ENCODE data around the gene SRI.

SRI gene

DNA sequence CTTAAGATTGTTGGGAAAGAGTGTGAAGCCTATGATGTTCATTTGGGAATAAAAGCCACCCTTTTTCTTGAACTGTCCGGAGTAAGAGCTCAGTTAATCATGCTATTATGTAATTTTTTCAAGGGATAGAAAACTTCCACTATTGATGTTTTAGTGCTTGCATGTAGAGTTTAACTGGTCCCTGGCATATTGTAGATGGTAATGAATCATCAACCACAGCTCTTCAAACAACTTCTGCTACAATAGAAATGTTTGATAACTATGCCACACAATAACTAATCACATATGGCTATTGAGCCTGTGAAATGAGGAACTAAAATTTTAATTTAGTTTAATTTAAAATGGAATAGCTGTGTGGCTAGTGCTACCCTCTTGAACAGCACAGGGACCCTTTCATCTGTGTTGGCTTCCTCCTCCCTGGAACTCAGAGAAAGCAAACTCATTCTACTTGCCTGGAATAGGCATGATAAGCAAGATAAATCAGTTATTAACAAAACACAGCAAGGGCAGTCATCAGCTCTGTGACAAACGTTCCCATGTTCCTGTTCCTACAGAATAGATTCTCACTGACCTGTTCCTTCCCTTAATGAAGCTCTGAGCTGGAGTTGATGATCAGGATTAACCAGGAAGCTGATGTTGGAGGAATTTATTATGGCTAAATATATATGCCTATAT lies 4.9 kb upstream of the SRI start:
- no peak for DNase-seq

GRCh38 chr7:88223265-88223664 lies 3.4 kb upstream of the SRI start:
- DNase-seq = no peak

DNA sequence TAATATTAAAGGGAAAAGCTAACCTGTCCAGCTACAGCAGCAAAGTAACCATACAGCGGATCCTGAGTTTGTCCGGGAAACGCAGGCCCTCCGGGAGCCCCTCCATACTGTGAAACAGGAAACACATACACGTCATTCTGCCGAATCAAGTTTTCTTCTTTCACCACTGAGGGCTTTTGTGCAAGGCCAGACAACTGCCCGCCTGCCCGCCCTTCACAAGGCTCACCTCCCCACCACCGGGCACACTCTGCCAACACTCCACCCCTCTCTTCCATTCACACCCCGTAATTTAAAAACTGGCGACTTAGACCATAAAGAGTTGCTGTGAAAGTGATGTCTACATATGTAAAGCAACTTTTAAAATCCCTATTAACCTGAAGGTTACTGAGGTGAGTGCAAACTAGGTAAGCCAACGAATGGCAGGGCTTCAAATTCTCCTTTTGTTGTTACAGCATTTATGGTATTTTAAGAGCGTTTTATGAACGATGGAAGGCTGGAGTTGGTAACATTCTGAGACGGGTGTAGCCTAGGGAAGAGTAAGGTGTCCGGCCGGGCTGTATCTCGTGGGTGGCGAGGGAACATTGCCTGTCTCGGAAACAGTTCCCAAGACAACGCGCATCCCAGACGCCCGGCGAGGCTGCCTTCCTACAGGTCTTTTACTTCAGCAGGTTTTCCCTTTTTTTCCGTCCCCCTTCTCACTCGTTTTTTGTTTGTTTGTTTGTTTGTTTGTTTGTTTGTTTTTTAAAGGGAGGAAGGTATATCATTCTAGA lies 817 bp downstream of the SRI start:
- peak; percentile 7 for DNase-seq

- DNase-seq = no peak
Observed at GRCh38 chr7:88218429-88218745, 1.5 kb downstream of the SRI start.

DNA sequence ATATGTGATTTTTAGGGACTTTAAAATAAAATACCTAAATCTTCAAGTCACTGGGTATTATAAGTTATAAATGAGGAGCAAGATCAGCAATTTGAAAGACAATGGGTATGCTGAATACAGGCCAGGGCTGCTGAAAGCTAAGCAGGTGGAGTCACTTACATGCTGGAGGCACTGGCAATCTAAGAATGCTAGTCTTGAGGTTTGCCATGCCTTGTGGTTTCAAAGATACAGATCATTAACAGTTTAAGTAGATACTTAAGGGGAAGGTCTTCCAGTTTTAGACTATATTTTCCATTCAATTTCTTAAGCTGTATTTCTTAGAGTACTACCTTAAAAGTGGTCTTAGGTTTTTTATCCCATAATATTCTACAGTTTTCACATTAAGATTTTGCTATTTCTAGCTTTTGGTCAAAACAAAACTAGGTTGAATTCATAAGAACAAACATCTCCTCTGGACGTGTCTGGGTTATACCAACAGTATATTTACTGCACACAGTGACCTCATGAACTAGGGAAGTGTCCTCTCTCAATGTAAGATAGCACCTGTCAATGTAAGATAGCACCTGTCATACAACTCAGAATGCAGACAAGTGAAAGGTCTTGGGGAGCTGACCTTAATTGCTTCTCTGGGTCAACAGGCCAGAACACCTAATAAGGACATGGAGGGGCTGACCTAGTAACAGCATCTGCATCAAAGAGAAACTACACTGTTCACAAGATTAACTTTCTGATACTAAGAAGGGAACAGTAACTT lies 2.0 kb downstream of the SRI start:
- DNase-seq = no peak

GRCh38 chr7:88216276-88216675 lies 3.6 kb downstream of the SRI start:
- DNase-seq = no peak

- DNase-seq = no peak
Observed at GRCh38 chr7:88215295-88215694, 4.5 kb downstream of the SRI start.

GRCh38 chr7:88214456-88214855 lies 5.4 kb downstream of the SRI start:
- no peak for DNase-seq

- DNase-seq = no peak
Observed at GRCh38 chr7:88212918-88213317, 6.9 kb downstream of the SRI start.

DNA sequence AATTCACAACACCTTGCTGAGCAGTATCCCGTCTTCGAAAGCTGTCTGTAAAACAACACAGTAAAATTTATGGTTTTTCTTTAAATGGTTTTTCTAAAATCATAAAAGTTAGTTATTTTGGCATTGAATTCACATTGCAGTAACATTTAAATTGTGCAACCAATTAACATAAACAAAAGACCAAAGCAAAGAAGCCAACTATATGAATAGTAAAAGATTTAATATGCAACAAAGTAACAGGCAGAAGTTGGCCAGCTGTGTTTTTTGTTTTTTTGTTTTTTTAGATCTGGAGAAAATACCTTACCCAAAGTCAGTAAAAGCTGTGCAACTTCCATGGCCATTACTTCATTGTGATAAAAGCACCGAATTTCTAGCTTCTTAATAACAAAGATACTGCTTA lies 11.3 kb downstream of the SRI start:
- DNase-seq = no peak

GRCh38 chr7:88206254-88206653 lies 13.6 kb downstream of the SRI start:
- no peak for DNase-seq

DNA sequence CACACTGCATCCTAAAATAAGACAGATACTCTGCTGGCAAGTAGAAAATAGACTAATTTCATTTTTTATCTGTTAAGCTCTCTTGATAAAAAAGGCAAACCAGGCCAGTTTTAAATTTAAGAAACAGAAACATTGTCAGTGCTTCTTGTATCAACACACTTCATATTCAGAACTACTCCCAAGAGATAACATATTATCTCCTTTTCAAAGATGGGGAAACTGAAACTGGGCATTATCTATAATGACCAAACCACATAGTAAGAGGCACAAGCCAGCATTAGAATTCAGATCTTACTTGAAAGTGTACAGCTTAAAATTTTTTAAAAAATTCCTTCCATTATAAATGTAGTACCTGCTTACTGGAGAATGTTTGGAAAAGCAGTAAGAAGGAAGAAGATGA lies 14.7 kb downstream of the SRI start:
- DNase-seq = no peak

DNA sequence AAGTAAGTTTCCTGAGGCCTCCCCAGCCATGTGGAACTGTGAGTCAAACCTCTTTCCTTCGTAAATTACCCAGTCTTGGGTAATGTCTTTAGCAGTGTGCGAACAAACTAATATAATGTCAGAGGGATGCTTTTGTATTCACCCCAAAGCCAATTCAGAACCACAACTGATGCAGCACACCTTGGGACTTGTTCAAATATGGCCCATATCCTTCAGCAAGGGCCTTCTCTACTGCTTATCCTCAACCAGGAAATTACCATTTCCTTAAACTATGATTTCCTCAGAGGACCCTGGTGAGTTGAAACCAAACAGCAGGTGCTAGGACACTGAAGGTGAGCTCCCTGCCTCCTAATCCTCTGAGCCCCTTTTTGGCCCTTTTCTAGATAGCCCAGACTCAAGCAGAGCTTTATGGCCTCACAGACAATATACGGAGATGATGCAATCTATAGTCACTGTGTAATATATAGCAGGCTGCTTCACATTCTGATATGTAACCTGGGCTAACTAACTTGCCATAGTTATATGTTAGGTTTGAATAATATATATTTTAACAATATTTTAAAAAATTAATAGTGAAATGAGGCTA lies 15.2 kb downstream of the SRI start:
- DNase-seq = no peak

GRCh38 chr7:88203401-88203800 lies 16.4 kb downstream of the SRI start:
- DNase-seq = no peak

DNA sequence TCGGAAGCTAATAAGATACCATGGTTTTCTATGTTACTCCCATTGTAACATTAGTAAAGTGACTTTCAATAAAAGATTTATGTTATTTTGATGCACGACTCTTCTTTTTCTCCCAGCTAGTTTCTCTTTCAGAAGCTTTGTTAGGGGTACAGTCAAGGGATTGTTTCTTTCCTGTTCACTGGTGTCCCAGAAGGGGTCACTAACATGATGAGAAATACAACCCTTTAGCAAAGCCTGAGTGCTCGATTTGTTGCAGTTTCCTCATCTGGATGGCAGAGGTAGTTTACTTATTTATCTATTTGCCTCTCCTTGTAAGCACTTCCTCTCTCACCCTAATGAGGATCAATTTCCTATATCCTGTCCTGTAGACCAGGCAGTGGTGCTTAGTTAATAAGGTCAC lies 17.0 kb downstream of the SRI start:
- DNase-seq = no peak

GRCh38 chr7:88202278-88202677 lies 17.6 kb downstream of the SRI start:
- no peak for DNase-seq

GRCh38 chr7:88201305-88201704 lies 18.5 kb downstream of the SRI start:
- no peak for DNase-seq

- DNase-seq = peak; percentile 0
Observed at GRCh38 chr7:88200789-88201188, 19.0 kb downstream of the SRI start.

DNA sequence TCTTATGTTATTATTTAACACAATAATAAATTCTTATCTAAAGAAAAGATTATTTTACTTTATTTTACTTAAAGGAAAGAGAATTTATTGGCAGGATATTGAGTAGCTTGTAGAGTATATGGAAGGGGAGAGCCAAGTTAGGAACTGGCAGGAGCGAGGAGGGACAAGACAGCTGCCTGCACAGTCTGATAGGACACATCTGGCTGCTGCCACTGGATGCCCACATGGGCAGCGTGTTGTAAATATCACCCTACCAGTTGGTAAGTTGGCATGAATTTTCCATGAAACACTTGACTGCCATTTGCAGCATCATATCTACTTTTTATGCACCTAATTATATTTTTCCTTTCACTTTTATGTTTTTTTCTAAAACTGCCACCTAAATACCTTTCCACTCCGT lies 19.6 kb downstream of the SRI start:
- no peak for DNase-seq

- DNase-seq = no peak
Observed at GRCh38 chr7:88191911-88192310, 27.9 kb downstream of the SRI start.

DNA sequence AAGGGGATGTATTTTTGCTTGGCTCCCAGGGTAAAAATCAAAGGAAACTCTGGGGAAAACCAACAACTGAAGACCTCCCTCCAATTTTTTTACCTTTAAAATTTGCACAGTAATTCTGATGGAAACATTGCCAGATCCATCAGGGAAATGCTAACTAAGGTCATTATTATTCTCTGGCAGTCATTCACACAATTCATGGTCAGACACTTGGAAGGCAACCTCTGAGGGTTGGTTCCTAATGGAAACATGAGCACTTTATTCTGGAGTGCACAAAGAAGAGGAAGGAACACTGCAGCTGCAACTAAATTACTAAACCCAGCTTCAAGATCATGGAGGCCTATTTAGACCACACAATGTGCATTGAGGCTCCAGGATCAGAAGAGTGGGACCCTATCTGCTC lies 34.2 kb downstream of the SRI start:
- no peak for DNase-seq

- no peak for DNase-seq
Observed at GRCh38 chr7:88184848-88185304, 35.0 kb downstream of the SRI start.

DNA sequence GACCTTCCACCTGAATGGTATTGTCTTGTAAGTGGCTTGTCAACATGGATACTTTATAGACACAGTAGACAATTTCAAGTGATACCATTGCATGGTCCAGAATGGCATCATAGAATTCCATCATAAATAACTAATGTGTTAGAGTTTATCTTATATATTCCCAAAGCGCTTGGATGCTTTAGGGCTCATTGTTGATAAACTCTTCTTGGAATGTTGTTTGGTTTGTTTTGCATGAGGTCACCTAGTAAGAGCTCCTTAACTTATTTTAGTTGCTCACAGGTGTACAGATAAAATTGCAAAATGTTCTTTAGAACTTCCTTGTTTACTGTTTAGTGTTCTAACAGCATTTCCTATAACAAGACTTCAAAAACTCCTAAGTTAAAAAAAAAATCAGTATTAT lies 36.8 kb downstream of the SRI start:
- DNase-seq = no peak

DNA sequence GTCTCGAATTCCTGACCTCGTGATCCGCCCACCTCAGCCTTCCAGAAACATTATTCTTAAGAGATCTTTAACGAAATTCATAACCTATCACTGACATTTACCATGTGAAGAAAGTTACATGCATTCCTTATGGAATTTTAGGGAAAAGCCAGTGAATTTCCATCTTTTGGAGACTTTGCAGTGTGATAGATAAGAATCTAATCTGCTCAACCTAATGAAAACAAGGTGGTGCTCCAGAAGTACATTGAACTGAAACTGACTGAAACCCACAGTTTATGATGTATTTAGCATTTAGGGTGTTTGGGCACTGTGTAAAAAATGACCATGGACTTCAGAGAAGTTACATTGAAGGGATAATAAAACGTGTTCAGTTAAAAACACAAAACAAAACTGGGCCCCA lies 43.6 kb downstream of the SRI start:
- no peak for DNase-seq
